NCI-H69 (cell line): Measurements from ENCODE around the gene CCDC40.
A peak's percentile ranks its signal among the peaks of the same experiment; 100 is the strongest.

ENCODE experiments used
- DNase-seq: peaks from one replicate; lab custom pipeline; 2025; lab: John Stamatoyannopoulos, UW

Gene CCDC40

GRCh38 chr17:80114758-80115157 lies 78.3 kb downstream of the CCDC40 start:
- no peak for DNase-seq

GRCh38 chr17:80115159-80115558 lies 78.7 kb downstream of the CCDC40 start:
- DNase-seq = no peak

DNA sequence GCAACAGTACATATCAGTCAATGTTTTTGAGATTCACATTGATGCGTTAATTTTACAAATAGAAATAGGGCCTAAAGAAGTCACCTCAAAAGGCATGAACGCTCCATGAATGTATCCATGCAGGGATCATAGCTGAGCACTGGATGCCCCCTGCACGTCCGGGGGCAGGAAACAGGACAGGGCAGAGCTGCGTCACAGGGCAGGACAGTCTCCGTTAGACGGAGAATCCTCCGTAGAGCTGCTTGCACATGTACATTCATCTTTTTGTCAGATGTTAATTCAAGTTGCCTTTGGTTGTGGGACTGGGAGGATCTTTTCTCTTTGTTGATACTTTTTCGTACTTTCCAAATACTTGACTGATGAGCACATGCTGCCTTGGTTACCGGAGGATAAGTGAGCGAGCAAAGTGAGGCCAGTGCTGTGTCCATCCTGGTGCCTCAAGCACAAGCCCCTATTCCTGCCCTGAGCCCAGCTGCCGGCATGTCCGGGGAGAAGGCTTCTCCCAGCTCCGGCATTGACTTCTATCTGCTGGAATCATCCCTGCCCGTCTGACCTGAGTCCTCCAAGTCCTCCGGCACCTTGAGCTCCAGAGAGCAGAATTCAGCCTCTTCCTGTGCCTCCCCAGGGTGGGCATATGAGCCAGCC lies 80.0 kb downstream of the CCDC40 start:
- no peak for DNase-seq

GRCh38 chr17:80116921-80117380 lies 80.5 kb downstream of the CCDC40 start:
- no peak for DNase-seq

- no peak for DNase-seq
These were observed 81.3 kb downstream of the CCDC40 start for GRCh38 chr17:80117491-80118401.

DNA sequence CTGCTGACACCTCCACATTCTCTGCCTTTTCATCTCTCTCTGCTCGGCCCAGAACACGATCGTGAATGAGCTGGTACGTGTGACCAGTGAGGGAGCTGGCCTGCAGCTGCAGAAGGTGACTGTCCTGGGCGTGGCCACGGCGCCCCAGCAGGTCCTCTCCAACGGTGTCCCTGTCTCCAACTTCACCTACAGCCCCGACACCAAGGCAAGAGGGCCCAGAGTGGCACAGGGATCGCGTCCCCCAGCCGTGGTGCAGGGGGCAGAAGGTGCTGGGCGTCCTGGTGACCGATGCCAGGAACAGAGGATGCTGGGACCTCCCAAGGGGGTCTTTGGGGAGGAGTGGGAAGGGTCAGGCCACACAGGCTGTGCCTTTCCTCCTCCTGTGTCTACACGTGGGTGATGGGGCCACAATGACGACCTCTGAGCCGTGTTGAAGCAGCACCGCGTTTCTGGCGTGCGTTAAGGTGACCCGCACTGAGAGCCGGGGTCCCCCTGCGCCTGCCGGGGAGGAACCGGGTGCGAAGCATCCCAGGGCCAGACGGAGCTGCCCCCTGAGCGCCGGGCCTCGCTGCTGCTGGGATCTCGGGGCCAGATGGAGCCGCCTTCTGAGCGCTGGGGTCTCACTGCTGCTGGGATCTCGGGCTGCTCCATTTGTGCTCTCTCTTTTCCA lies 82.3 kb downstream of the CCDC40 start:
- DNase-seq = no peak

- DNase-seq = peak; percentile 71
These were observed 82.9 kb downstream of the CCDC40 start for GRCh38 chr17:80119271-80119791.

DNA sequence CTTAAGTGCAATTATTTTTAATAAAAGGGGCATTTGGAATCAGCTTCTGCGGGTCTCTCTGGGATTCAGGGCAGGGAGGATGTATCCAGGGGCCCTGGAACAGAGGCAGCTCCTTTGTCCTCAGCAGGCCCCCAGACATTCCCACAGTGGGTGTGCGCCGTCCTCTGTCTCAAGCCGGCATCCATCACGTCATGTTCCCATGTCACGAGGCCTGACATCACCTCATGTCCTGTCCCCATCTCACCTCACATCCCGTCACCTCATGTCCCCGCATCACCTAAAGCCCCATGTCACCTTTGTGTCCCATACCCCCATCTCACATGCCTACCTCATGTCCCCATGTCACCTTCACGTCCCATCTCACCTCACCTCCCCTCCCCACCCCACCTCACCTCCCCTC lies 83.4 kb downstream of the CCDC40 start:
- no peak for DNase-seq

GRCh38 chr17:80122026-80122575 lies 85.7 kb downstream of the CCDC40 start:
- no peak for DNase-seq

DNA sequence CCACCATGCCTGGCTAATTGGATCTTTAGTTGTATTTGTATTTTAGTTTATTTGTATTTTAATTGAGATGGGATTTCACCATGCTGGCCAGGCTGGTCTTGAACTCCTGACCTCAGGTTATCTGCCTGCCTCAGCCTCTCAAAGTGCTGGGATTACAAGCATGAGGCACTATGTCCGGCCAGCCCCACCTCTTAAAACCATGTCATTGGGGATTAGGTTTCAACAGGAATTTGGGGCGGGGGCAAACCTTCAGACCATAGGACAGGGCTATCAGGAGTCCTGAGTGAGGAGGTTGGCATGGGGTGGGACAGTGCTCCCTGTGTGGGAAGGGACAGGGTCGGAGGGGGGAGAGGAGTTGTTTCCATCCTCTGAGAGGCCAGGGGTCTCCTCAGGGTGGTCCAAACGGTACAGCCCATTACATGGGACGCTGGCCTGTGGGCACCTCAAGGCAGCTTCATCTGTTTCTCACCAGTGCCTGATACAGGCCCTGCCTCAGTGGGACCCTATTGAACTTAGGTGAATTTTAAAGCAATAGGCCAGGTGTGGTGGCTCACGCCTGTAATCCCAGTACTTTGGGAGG lies 86.6 kb downstream of the CCDC40 start:
- DNase-seq = no peak

DNA sequence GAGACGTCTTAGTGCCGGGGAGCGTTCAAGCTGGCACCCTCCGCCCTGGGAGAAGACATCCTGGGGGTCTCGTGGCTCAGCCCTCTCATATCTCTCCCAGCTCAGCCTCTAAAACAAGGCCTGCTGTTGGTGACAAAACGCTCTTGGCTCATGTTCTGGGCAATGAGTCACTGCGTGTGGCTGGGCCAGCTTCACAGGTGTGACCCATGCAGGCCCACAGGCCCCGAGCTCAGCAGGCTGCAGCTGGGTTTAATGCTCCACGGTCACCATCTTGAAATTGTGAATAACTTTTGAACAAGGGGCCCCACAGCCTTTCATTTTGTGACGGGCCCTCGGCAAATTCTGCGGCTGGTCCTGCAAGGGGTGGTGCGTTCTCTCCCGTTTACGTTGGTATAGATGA lies 87.3 kb downstream of the CCDC40 start:
- DNase-seq = no peak

- peak; percentile 49 for DNase-seq
These were observed 88.0 kb downstream of the CCDC40 start for GRCh38 chr17:80124351-80124981.

DNA sequence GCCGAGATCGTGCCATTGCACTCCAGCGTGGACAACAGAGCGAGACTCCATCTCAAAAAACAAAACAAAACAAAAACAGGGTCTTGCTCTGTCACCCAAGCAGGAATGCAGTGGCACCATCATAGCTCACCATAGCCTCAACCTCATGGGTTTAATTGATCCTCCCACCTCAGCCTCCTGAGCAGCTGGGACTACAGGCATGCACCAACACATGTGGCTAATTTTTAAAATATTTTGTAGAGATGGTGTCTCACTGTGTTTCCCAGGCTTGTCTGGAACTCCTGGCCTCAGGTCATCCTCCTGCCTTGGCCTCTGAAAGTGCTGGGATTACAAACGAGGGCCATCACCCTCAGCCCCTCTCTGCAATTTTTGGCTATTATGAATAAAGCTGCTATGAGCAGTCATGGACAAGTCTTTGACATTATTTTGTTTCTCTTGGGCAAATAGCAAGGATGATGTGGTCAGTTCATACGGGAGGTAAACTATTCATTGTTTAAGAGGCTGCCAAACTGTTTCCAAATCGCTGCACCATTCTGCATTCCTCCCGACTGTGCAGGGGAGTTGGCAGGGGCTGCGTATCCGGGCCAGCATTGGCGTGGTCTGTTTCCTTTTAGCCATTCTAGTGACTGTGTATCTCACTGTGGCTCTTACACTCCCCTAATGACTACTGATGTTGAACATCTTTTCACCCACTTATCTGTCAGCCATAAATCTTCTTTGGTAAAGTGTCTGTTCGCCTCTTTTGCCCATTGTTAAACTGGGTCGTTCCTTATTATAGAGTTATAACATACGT lies 89.4 kb downstream of the CCDC40 start:
- no peak for DNase-seq

- DNase-seq = no peak
These were observed 89.9 kb downstream of the CCDC40 start for GRCh38 chr17:80126449-80126715.

- DNase-seq = peak; percentile 21
These were observed 92.6 kb downstream of the CCDC40 start for GRCh38 chr17:80129006-80129565.

DNA sequence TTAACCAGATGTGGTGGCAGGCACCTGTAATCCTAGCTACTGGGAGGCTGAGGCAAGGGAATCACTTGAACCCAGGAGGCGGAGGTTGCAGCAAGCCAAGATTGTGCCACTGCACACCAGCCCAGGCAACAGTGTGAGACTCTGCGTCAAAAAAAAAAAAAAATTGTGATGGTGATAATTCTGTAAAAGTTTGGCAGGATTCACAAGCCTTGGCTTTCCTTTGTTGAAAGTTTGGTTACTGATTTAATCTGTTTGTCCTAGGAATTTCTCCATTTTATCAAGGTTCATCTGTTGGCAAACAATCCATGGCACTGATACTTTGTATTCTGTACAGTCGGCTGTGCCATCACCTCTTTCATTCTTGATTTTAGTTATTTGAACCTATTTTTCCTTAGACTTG lies 94.5 kb downstream of the CCDC40 start:
- DNase-seq = no peak

GRCh38 chr17:80132906-80133625 lies 96.6 kb downstream of the CCDC40 start:
- DNase-seq = no peak

DNA sequence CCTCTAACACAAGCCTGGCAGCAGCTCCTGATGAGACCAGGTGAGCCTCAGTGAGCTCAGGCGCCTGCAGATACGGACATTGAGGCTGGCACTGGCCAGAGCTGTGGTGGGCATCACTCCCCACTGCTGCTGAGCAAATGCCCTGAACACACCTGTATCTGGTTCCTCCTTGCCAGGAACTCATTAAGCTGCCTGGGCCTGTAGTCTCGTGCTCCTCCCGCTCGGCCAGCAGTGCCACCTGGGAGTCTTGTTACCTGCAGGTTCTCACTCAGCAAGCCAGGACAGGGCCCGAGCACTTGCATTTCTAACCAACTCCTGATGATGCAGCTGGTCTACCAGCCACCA lies 97.2 kb downstream of the CCDC40 start:
- no peak for DNase-seq

DNA sequence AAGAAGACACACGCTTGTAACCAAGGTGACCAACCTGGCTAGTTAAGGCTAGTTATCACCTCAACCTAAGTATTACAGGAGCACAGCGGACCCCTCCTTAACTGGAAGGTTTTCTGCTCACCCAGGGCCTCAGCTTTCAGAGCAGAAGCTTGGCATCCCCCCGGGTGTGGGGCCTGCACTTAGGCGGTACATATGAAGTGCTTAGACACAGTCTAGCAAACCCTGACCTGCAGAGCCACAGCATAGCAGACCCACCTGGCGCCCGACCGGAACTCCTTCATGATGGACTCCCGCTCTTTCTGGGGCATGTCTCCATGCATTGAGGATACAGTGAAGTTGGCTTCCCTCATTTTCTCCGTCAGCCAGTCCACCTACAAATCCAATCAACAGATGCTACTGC lies 100.7 kb downstream of the CCDC40 start:
- DNase-seq = no peak

GRCh38 chr17:80138856-80139426 lies 102.5 kb downstream of the CCDC40 start:
- no peak for DNase-seq
